ENCODE measurements around the gene KIAA0513.

DNA sequence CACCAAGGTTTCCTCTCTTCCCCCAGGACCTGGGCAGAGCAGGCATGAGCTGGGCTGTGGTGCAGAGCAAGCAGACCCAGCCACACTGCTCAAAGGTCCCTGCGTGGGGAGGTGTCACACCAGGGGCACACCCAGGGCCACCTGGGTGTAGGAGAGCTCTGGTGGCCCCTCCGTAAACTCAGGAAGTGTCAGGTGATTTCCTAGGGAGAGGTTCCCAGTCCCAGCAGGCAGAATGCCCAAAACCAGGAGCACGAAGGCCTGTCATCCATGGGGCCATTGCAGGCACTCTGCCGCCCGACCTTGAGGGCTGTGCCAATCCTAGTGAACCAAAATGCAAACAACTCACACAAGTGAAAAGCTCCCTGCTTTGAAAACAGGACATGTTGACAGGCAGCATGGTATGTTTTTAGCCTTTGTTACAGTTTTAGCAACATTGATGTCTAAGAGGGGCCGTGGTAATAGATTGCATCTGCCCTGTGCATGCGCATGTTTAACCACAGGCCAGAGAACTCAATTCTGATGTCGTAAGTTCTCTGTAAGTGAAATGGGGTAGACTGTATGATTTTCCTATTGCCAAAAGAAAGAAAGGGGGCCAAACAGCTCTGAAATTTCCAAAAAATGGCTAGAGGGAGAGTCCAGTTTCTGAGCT, 63.4 kb downstream of the KIAA0513 start:
- TF ChIP-seq, protein P1, sequence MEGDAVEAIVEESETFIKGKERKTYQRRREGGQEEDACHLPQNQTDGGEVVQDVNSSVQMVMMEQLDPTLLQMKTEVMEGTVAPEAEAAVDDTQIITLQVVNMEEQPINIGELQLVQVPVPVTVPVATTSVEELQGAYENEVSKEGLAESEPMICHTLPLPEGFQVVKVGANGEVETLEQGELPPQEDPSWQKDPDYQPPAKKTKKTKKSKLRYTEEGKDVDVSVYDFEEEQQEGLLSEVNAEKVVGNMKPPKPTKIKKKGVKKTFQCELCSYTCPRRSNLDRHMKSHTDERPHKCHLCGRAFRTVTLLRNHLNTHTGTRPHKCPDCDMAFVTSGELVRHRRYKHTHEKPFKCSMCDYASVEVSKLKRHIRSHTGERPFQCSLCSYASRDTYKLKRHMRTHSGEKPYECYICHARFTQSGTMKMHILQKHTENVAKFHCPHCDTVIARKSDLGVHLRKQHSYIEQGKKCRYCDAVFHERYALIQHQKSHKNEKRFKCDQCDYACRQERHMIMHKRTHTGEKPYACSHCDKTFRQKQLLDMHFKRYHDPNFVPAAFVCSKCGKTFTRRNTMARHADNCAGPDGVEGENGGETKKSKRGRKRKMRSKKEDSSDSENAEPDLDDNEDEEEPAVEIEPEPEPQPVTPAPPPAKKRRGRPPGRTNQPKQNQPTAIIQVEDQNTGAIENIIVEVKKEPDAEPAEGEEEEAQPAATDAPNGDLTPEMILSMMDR (IDR thresholded peaks at IDR 0.05), result no peak
- TF ChIP-seq POLR2A (IDR thresholded peaks at IDR 0.05), result no peak

Data from Peyer's patch (tissue), 4 donors.